HG02885 (cell line): ENCODE results near the gene PISD.
A peak's percentile ranks its signal among the peaks of the same experiment; 100 is the strongest.

Experiments
- ATAC-seq: cut with Tn5 transposase; IDR thresholded peaks from one replicate; pipeline ENCODE4 v1.9.1; 2021; ENCODE audit warnings: mild to moderate bottlenecking; ENCODE audit not compliant: unreplicated experiment, poor library complexity

Gene PISD

DNA sequence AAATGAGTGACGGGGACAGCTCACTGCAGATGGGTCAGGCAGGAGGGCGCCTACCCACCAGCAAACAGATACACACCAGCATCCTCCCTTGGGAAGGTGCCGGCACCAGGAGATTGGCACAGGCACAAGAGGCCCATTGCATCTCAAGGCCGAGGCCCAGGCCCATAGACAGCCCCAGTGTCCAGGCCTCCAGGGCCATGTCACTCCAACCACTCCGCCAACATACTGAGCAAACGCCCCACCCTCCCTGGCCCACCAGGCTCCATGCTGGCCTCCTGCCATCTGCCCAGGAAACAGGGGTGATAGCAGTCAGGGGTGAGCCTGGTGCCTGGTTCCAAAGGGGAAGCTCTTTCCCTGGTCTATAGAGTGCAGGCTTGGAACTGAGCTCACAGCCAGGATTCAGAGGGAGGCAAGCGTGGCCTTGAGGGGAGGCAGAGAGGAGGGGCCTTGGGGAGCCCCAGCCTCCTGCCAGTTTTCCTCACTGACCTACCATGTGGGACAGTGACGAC, 34.7 kb downstream of the PISD start:
- no peak for ATAC-seq

DNA sequence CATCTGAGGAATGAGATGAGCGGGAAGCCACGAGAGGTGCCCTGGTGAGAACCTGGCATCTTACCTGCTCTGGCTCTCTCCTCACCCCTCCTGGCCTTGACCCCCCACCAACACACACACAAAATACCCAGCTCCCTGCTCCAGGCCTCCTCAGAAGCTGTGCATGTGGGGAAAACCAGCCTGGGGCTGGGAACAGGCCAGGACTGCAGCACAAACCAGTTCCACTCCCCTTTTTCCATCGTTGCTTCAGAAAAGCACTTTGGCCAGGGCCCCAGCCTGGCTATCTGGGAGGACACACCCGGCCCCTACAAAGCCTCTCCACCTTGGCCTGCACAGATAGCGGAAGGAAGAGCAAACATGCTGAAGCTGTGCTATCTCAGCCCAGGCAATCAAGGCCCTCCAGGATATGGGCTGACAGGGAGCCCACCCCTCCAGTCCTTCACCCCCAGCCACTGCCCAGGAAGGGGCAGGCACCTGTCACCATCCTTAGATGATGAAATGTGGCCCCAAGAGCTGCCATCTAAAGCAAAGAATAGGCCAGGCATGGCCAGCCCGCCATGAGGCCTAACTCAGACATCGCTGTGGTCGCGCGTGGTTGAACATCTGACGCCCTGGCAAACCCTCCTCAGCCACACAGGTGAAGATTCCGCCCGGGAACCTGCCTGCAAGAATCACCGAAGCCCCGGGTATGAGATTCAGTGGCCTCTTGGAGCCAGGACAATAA, 35.4 kb downstream of the PISD start:
- ATAC-seq, result no peak

DNA sequence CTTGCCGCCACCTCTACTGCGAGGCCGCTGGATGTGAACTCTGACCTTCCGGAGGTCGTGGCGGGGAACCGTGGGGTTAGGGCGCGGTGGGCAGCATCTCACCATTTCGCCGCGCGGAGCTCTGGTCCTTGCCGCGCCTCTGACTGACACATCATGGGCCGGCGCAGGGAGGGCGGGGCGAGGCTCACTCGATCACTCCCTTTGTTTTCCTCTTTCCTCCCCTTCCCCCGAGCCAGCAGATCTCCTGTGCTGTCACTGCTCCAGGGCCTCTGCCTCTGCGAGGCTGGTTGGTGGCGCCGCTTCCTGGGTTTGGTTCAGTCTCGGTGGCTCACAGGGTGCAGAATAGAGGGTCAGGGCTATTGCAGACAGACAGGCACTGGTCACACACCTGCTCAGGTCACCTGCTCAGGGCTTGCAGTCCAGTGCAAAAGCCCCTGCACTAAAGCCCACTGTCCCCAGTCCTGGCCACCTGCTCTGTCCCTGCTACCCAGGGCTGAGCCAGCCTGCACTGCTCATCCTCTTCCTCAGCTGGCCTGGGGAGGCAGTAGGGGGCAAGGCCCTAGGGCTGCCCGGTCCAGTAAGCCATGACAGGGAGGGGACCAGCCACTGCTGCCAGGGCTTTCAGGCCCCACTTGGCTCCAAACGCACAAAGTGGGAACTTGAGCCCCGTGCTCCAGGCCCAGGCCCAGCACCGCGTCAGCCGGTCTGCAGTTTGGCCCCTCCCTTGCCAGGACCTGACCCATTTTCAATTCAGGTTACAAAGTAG, 36.2 kb downstream of the PISD start:
- ATAC-seq, result no peak

DNA sequence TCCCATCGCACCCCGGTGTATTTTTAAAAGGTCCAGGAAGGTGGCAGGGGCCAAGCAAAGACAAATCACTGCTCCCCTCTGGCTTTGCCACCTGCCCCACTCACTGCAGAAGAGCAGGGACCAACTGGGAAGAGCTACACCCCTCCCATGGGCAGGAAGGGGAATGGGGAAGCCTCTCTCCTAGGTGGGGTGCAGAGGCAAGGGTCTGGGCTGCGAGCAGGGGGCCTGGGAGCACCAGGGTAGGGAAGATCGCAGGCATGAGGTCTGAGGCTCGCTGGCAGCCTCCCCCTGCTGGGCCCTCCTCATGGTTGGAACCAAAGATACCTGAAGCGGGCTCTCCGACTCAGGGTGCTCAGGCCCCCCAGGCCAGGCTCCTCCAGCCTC, 36.8 kb downstream of the PISD start:
- no peak for ATAC-seq

DNA sequence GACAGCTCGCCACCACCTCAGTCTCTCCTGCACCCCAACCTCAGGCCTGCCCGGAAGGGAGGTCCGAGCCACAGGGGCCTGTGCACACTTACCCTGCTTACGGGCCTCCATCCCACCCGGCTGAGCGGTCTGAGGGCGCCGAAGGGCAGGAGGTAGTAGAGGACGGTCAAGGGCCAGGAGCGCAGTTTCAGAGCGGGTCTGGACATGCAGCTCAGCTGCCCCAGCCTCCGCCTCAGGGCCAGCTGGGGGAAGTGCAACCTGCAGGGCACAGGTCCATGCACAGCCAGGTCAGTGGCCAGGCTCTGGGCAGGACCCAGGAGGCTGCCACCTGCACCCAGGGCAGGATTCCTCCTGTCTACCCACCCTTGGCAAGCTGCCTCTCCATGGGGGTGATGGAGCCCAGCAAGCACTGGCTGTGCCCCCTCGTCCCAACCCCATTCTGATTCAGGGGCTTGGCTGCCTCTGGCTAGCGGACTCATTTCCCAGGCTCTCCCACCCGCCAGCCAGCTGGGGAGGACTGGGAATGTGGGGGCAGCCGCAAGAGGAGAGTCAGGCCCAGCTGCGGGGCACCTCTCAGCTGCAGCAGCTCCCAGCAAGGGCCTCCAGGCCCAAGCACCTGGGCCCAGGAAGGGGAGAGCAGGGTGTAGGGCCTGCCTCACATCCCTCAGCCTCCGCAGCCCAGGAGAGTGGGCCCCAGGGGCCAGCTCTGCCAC, 38.3 kb downstream of the PISD start:
- no peak for ATAC-seq

DNA sequence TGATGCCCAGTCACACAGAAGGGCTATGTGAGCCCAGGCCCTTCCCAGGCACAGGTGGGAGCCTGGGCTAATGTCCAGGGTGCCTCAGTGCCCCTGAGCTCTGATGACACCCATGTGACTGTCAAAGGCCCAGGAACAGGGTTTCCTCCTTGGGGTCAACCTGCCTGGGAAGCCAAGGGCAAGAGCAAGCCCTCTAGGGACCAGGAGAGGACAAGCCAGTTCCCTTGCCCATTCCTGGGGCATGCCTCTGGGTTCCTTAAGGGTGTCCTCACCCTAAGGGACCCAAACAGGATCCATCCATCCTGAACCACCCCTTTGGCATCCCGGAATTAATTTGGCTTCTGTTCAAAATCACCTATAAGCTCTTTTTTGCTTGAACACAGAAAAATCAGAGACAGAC, 39.0 kb downstream of the PISD start:
- ATAC-seq, result no peak

- ATAC-seq, result no peak
Measured at GRCh38 chr22:31621507-31622124, 40.4 kb downstream of the PISD start.

- ATAC-seq, result no peak
Measured at GRCh38 chr22:31620756-31621480, 41.1 kb downstream of the PISD start.

- ATAC-seq, result no peak
Measured at GRCh38 chr22:31619611-31620300, 42.3 kb downstream of the PISD start.

DNA sequence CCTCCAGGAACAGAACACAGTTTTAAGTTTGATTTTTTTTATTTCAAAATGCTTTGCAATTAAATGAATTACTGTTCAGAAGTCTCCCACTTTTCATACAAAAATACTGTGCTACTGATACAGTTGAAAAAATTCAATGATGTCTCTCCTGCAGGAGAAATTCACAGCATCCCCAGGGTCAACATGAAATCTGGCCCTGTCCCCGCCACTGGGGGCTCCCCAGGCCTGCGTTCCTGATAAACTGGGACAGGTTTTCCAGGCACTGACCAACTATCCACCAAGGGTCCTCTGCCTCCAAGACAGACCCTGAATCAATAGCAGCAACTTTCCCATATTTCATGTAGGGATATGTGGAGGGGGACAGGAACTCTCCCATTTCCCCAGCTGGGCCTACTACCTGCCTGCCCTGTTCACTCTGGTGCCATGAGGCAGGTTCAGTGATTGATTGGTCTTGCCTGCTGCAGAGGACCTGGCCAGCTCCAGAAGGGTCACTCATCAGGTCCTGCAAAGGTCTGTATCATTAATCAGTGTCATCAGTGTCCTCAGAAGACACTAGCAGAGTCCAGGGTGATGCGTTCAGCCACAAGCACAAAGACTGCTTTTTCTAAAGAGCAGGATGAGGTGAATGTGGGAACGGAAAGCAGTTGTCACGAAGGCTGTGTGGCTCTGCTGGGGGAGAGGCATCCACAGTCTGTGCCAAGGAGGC, 43.4 kb downstream of the PISD start:
- ATAC-seq, result no peak

DNA sequence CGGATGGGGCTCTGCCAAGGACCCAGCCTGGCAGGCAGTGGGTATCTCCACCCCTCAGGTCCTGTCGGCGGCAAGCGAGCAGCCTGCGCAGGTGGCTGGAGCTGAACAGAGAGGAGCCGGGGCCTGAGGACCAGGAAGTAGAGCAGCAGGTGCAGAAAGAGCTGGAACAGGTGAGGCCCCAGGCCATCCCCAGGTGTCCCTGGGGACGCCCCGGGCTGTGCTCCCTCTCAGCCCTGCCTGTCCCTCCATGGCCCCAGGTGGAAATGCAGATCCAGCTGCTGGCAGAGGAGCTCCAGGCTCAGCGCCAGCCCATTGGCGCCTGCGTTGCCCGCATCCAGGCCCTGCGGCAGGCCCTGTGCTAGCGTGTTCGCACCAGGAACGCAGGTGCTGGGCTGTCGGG, 44.0 kb downstream of the PISD start:
- no peak for ATAC-seq

GRCh38 chr22:31616315-31616980, 45.6 kb downstream of the PISD start:
- ATAC-seq, result peak; percentile 75

GRCh38 chr22:31615940-31616314, 46.1 kb downstream of the PISD start:
- ATAC-seq, result peak; percentile 30

DNA sequence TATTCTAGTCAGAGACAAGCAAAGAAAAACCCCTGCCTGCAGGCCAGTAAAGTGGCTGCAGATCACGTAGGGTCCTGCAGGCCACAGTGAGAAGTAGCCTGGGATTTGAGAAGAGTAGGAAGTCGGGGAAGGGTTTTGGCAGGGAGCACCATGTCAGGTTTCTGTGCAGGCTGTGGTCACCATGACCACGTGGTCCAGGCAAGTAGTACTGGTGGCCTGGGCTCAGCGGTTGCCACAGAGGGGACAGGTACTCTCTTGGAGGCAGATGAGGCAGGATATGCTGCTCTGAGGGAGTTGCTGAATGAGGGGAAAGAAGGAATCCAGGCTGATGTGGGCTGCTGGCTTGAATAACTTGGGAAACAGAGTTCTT, 46.5 kb downstream of the PISD start:
- ATAC-seq, result no peak

DNA sequence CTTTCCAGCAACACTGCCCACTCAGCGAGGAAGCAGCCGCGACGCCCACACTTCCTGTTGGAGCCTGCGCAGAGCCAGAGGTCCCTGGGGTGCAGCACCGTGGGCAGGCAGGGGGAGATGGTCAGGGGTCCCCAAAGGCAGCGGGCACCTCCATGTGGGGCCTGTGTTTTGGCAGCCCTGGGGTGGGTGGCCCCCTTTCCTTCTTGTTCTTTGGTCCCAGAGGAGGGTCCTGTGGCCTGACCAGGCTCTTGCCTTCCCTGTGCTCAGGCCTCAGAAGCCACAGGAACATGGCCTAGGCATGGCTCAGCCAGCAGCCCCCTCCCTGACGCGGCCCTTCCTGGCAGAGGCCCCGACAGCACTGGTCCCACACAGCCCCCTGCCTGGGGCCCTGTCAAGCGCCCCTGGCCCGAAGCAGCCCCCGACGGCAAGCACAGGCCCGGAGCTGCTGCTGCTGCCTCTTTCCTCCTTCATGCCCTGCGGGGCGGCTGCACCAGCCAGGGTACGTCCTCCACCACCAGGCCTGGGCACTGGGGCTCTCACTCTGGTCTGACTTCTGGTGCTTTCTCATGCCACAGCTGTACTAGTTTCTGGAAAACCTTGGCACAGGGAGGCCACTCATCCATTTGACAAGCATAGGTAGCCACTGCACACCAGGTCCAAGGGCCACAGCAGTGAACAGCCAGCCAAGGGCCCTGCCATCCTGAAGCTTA, 47.1 kb downstream of the PISD start:
- ATAC-seq, result no peak

DNA sequence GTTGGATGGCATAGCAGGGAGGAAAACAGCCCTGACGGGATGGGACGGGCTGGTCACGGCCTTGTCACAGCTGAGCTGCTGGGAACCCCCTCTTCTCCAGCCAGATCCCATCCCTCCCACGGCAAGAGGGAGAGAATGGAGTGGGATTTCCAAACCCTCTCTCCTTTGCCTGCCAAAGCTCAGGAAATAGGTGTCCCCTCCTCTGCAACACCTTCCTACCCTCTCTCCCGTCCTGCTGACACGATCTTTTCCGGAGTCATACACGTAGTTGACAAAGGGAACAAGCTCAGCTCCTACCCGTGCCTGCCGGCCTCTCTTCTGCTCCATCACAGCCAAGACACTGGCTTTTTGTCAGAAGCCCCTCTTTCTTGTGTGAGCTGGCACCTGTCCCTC, 48.1 kb downstream of the PISD start:
- no peak for ATAC-seq

- no peak for ATAC-seq
Measured at GRCh38 chr22:31613286-31613903, 48.6 kb downstream of the PISD start.
